Neural crest cell (in vitro differentiated cells): Measurements from ENCODE around the gene DIP2C. TPM values are rescaled to one million over a fixed set of nuclear protein-coding genes. Genes with fewer than 3 reads are reported as not detected.

Experiments
- DNase-seq: peaks from one replicate; pipeline ENCODE4 v3.0.0; 2021; ENCODE audit warnings: low read depth, mixed read lengths, low spot score
- H3K27ac Mint-ChIP-seq: one replicate; pipeline ENCODE4 v1.8.0; 2021; ENCODE audit warnings: mild to moderate bottlenecking, mixed read lengths; ENCODE audit not compliant: unreplicated experiment
- H3K27me3 Mint-ChIP-seq: 2 replicates; pipeline ENCODE4 v1.8.0; 2021; ENCODE audit warnings: low read depth, mild to moderate bottlenecking, mixed read lengths
- H3K36me3 Mint-ChIP-seq: 2 replicates; pipeline ENCODE4 v1.8.0; 2021; ENCODE audit warnings: low read depth, mild to moderate bottlenecking, mixed read lengths
- H3K4me1 Mint-ChIP-seq: 2 replicates; pipeline ENCODE4 v1.8.0; 2021; ENCODE audit warnings: mixed read lengths
- H3K4me3 Mint-ChIP-seq: one replicate; pipeline ENCODE4 v1.8.0; 2021; ENCODE audit warnings: mild to moderate bottlenecking, mixed read lengths
- H3K9me3 Mint-ChIP-seq: 2 replicates; pipeline ENCODE4 v1.8.0; 2021; ENCODE audit warnings: mixed read lengths
- CTCF ChIP-seq: fragments of 200-600 bp; sonication (generic); conservative IDR thresholded peaks from 2 replicates; pipeline ENCODE4 v1.5.0; 2021; ENCODE audit warnings: antibody characterized with exemption, mild to moderate bottlenecking
- total RNA-seq: library from RNA; stranded (reverse); gene quantifications from 2 replicates; pipeline ENCODE4 v1.2.1, GENCODE V29; 2021

The DIP2C gene
- total RNA-seq, 1 donor from 2014 or later = 21.7 TPM

- H3K4me3 Mint-ChIP-seq = no peak overlapping the region
- no peak for DNase-seq
- peaks cover 28% of the 10 kb centered on the region for H3K4me1 Mint-ChIP-seq
- H3K27me3 Mint-ChIP-seq = no peaks in the 10 kb centered on the region
- TF ChIP-seq CTCF = no peak
- H3K27ac Mint-ChIP-seq = peak overlapping the region; percentile 51
- no peaks in the 10 kb centered on the region for H3K9me3 Mint-ChIP-seq
- H3K36me3 Mint-ChIP-seq = peaks cover 14% of the 10 kb centered on the region
Measured at GRCh38 chr10:413662-414071, 275.8 kb downstream of the DIP2C start.

- no peaks in the 10 kb centered on the region for H3K27me3 Mint-ChIP-seq
- no peak overlapping the region for H3K27ac Mint-ChIP-seq
- no peak overlapping the region for H3K4me3 Mint-ChIP-seq
- peaks cover 24% of the 10 kb centered on the region for H3K36me3 Mint-ChIP-seq
- TF ChIP-seq CTCF = no peak
- peaks cover 28% of the 10 kb centered on the region for H3K4me1 Mint-ChIP-seq
- H3K9me3 Mint-ChIP-seq = no peaks in the 10 kb centered on the region
- no peak for DNase-seq
Measured at GRCh38 chr10:412109-412508, 277.4 kb downstream of the DIP2C start.

GRCh38 chr10:411603-412002 lies 277.9 kb downstream of the DIP2C start:
- no peak for DNase-seq
- Mint-ChIP-seq H3K4me3 (no peak overlapping the region), H3K36me3 (peaks cover 29% of the 10 kb centered on the region), H3K9me3 (no peaks in the 10 kb centered on the region), H3K27me3 (no peaks in the 10 kb centered on the region), H3K4me1 (peaks cover 28% of the 10 kb centered on the region), H3K27ac (no peak overlapping the region)
- TF ChIP-seq CTCF = no peak

GRCh38 chr10:409408-410040 lies 279.9 kb downstream of the DIP2C start:
- Mint-ChIP-seq H3K36me3 (peaks cover 35% of the 10 kb centered on the region), H3K9me3 (no peaks in the 10 kb centered on the region), H3K27ac (no peak overlapping the region), H3K4me3 (no peak overlapping the region), H3K4me1 (peaks cover 34% of the 10 kb centered on the region), H3K27me3 (no peaks in the 10 kb centered on the region)
- TF ChIP-seq CTCF = no peak
- no peak for DNase-seq

- no peak for TF ChIP-seq CTCF
- Mint-ChIP-seq H3K27me3 (no peaks in the 10 kb centered on the region), H3K9me3 (no peaks in the 10 kb centered on the region), H3K36me3 (peaks cover 39% of the 10 kb centered on the region), H3K4me1 (peaks cover 26% of the 10 kb centered on the region), H3K4me3 (no peak overlapping the region), H3K27ac (no peak overlapping the region)
- DNase-seq = no peak
Measured at GRCh38 chr10:408236-408635, 281.2 kb downstream of the DIP2C start.
